ENCODE data around the gene TLR4.

Gene TLR4

DNA sequence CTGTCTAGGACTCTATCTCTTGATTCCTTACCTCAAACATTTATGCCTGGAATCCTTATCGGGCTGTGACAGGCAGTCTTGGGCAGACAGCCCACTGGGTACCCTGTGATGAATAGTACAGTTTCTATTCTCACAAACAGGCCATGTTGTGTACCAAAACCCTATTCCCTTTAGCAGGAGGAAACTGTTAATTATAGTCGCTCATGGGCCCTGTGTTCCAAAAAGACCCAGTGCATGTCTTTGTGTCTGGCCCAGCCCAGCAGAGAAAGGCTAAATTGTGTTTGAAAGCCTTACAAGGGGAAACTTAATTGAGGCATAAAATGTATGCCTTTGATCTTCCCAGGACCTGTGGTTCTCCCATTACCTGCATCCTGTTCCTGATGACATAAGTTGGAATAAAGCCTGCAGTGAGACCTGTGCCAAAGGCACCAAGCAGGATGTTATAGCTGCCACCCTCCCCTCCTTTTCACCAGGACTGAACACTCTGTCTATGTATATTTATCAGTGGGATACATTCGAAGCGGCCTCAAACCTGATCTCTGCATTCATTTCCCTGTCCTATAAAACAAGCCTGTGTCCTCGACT is 43.3 kb downstream of the TLR4 start:
- H4K5ac ChIP-seq (ENCODE audit: low read length): no peak overlapping the region
- no peak overlapping the region for H2AK5ac ChIP-seq (ENCODE audit: low read length)
- no peak overlapping the region for H2BK5ac ChIP-seq (ENCODE audit: low read length)
- H3K4me3 ChIP-seq (ENCODE audit: low read length): no peak overlapping the region
- H2BK15ac ChIP-seq (replicated peaks; ENCODE audit: low read depth): no peak overlapping the region
- DNase-seq: no peak
- no peak overlapping the region for H3K56ac ChIP-seq (ENCODE audit: low read length)
- WGBS (ENCODE audit: extremely low coverage, insufficient coverage, low lambda C conversion rate): no CpG with 5 or more reads among the region's 5 CpGs
- no peak overlapping the region for H3K18ac ChIP-seq (ENCODE audit: low read length)
- H3K4me2 ChIP-seq (ENCODE audit: low read length): no peak overlapping the region
- no peaks in the 10 kb centered on the region for H3K4me1 ChIP-seq (ENCODE audit: control insufficient read depth, low read depth, low read length)
- H3K27me3 ChIP-seq (ENCODE audit: insufficient read depth, low read length, poor library complexity): no peaks in the 10 kb centered on the region
- no peak overlapping the region for H2BK120ac ChIP-seq (ENCODE audit: low read depth, low read length)
- no peaks in the 10 kb centered on the region for H3K79me1 ChIP-seq (ENCODE audit: low read length)
- H4K8ac ChIP-seq (ENCODE audit: low read depth, low read length): no peak overlapping the region
- no peaks in the 10 kb centered on the region for H3K79me2 ChIP-seq (ENCODE audit: control insufficient read depth, insufficient read depth, low read length)
- no peaks in the 10 kb centered on the region for H3K36me3 ChIP-seq (ENCODE audit: control insufficient read depth, insufficient read depth, low read length)
- no peak overlapping the region for H3K9ac ChIP-seq (ENCODE audit: low read length)
- no peak overlapping the region for H3K23ac ChIP-seq (ENCODE audit: low read length)
- H3K4ac ChIP-seq (ENCODE audit: low read depth, low read length): no peak overlapping the region
- H3K27ac ChIP-seq (ENCODE audit: low read depth, low read length): no peak overlapping the region

DNA sequence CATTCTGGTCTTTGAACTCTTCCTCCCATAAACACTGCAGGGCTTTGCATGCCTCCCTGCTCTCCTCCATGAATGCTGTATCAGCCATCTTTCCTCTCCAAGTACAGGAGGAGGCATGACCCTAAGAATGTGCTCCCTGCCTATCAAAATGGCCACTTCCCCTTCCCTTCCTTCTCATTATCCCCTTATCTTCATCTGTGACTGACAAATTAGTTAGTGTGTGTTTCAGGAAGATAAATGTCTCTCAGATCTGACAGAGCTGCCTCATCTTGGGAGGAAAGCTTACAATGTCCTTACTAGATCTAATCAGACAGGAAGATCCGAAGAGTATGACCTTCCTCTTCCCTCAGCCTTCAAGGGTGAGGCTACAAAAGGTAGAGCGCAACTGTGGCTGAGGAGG is 46.2 kb downstream of the TLR4 start:
- H3K4ac ChIP-seq (ENCODE audit: low read depth, low read length): no peak overlapping the region
- no peak overlapping the region for H4K5ac ChIP-seq (ENCODE audit: low read length)
- H2BK120ac ChIP-seq (ENCODE audit: low read depth, low read length): no peak overlapping the region
- H2AK5ac ChIP-seq (ENCODE audit: low read length): no peak overlapping the region
- no peak overlapping the region for H3K9ac ChIP-seq (ENCODE audit: low read length)
- H3K79me1 ChIP-seq (ENCODE audit: low read length): no peaks in the 10 kb centered on the region
- H2BK5ac ChIP-seq (ENCODE audit: low read length): no peak overlapping the region
- no peak overlapping the region for H3K27ac ChIP-seq (ENCODE audit: low read depth, low read length)
- no peak overlapping the region for H3K23ac ChIP-seq (ENCODE audit: low read length)
- WGBS (ENCODE audit: extremely low coverage, insufficient coverage, low lambda C conversion rate): no CpG with 5 or more reads among the region's 2 CpGs
- H3K79me2 ChIP-seq (ENCODE audit: control insufficient read depth, insufficient read depth, low read length): no peaks in the 10 kb centered on the region
- no peaks in the 10 kb centered on the region for H3K4me1 ChIP-seq (ENCODE audit: control insufficient read depth, low read depth, low read length)
- peak; percentile 80 for DNase-seq
- no peaks in the 10 kb centered on the region for H3K27me3 ChIP-seq (ENCODE audit: insufficient read depth, low read length, poor library complexity)
- H4K8ac ChIP-seq (ENCODE audit: low read depth, low read length): no peak overlapping the region
- no peak overlapping the region for H3K56ac ChIP-seq (ENCODE audit: low read length)
- H2BK15ac ChIP-seq (replicated peaks; ENCODE audit: low read depth): no peak overlapping the region
- H3K36me3 ChIP-seq (ENCODE audit: control insufficient read depth, insufficient read depth, low read length): no peaks in the 10 kb centered on the region
- no peak overlapping the region for H3K18ac ChIP-seq (ENCODE audit: low read length)
- no peak overlapping the region for H3K4me3 ChIP-seq (ENCODE audit: low read length)
- no peak overlapping the region for H3K4me2 ChIP-seq (ENCODE audit: low read length)

DNA sequence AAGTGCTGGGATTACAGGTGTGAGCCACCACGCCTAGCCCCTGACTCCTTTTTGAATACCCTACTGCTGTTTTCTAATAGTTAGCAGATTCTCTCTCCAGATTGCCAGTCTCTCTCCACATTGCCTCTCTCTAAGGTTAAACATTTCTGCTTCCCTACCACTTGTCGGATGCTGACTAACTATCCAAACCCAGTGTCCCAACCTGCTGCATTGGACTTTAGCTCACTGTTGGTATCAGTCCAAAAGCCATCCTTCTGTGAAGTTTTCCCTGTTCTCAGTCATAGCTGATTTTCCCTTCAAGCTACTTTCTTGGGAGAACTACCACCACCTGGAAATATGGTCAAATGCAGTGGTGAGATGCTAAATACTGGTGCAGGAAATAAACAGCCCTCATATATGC is 48.7 kb downstream of the TLR4 start:
- Histone ChIP-seq H3K23ac (ENCODE audit: low read length) (no peak overlapping the region), H2BK15ac (replicated peaks; ENCODE audit: low read depth) (no peak overlapping the region), H3K36me3 (ENCODE audit: control insufficient read depth, insufficient read depth, low read length) (no peaks in the 10 kb centered on the region), H4K8ac (ENCODE audit: low read depth, low read length) (no peak overlapping the region), H3K4me2 (ENCODE audit: low read length) (no peak overlapping the region), H3K18ac (ENCODE audit: low read length) (no peak overlapping the region), H3K4ac (ENCODE audit: low read depth, low read length) (no peak overlapping the region), H2BK5ac (ENCODE audit: low read length) (no peak overlapping the region), H3K9ac (ENCODE audit: low read length) (no peak overlapping the region), H3K27me3 (ENCODE audit: insufficient read depth, low read length, poor library complexity) (no peaks in the 10 kb centered on the region), H2BK120ac (ENCODE audit: low read depth, low read length) (no peak overlapping the region), H4K5ac (ENCODE audit: low read length) (no peak overlapping the region), H3K79me2 (ENCODE audit: control insufficient read depth, insufficient read depth, low read length) (no peaks in the 10 kb centered on the region), H3K27ac (ENCODE audit: low read depth, low read length) (no peak overlapping the region), H3K4me1 (ENCODE audit: control insufficient read depth, low read depth, low read length) (no peaks in the 10 kb centered on the region), H2AK5ac (ENCODE audit: low read length) (no peak overlapping the region), H3K79me1 (ENCODE audit: low read length) (no peaks in the 10 kb centered on the region), H3K4me3 (ENCODE audit: low read length) (no peak overlapping the region), H3K56ac (ENCODE audit: low read length) (no peak overlapping the region)
- no peak for DNase-seq
- WGBS (ENCODE audit: extremely low coverage, insufficient coverage, low lambda C conversion rate): no CpG with 5 or more reads among the region's 2 CpGs

DNA sequence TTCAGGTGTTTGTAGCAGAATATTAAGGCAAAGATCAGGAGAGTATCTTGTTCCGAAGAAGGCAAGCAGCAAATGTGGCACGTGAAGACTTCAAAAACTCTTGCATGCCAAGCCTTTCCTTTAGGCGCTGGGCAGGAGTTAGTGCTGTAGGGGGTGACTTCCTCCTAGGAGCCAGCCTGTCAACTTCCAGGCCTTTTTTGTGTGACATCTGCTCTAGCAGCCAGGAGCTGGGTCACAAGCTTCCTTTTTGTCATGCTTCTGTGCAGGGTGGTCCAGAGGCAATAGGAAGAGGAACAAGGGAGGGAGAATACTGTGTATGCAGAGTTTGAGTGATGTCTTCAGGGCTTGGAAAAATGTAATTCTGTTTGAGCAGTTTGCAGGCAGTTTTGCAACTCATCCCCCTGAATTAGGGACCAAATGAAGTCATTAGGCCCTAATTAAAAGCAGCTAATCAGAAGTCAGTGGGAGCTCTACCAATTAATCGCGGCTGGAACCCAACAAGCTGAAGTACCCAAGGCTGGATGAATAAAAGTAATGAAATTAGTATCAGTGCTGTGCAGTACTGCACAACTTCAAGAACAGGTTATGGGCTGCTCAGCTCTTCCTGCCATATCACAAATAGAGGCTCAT is 53.5 kb downstream of the TLR4 start:
- H3K4me1 ChIP-seq (ENCODE audit: control insufficient read depth, low read depth, low read length): no peaks in the 10 kb centered on the region
- H3K4me3 ChIP-seq (ENCODE audit: low read length): no peak overlapping the region
- H3K79me2 ChIP-seq (ENCODE audit: control insufficient read depth, insufficient read depth, low read length): no peaks in the 10 kb centered on the region
- no peak overlapping the region for H2BK5ac ChIP-seq (ENCODE audit: low read length)
- no peak overlapping the region for H3K9ac ChIP-seq (ENCODE audit: low read length)
- H3K36me3 ChIP-seq (ENCODE audit: control insufficient read depth, insufficient read depth, low read length): no peaks in the 10 kb centered on the region
- no peaks in the 10 kb centered on the region for H3K27me3 ChIP-seq (ENCODE audit: insufficient read depth, low read length, poor library complexity)
- no peak overlapping the region for H3K56ac ChIP-seq (ENCODE audit: low read length)
- H2BK120ac ChIP-seq (ENCODE audit: low read depth, low read length): no peak overlapping the region
- H3K23ac ChIP-seq (ENCODE audit: low read length): no peak overlapping the region
- no peak overlapping the region for H2AK5ac ChIP-seq (ENCODE audit: low read length)
- WGBS (ENCODE audit: extremely low coverage, insufficient coverage, low lambda C conversion rate): no CpG with 5 or more reads among the region's 5 CpGs
- H4K8ac ChIP-seq (ENCODE audit: low read depth, low read length): no peak overlapping the region
- no peaks in the 10 kb centered on the region for H3K79me1 ChIP-seq (ENCODE audit: low read length)
- H3K27ac ChIP-seq (ENCODE audit: low read depth, low read length): no peak overlapping the region
- no peak overlapping the region for H2BK15ac ChIP-seq (replicated peaks; ENCODE audit: low read depth)
- no peak for DNase-seq
- no peak overlapping the region for H3K4ac ChIP-seq (ENCODE audit: low read depth, low read length)
- H3K18ac ChIP-seq (ENCODE audit: low read length): no peak overlapping the region
- no peak overlapping the region for H3K4me2 ChIP-seq (ENCODE audit: low read length)
- no peak overlapping the region for H4K5ac ChIP-seq (ENCODE audit: low read length)

DNA sequence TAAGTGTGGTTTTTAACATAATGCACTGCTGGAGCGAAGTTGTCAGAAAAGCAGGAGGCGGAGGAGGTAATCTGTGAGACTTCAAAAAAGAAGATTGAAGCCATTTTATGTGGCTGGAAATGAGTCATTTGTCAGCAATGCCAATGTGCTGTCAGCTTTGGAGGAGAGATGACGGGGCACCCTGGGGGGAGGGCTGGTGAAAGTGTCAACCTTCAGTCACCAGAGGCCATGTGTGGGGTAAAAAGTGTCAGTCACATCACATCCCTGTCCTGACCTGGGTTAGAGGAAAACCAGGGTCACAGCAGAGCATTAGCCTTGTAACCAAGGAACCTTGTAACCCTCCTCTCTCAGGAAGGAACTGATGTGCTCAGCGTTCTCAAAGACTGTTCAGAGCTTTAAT is 59.1 kb downstream of the TLR4 start:
- Histone ChIP-seq H3K4ac (ENCODE audit: low read depth, low read length) (no peak overlapping the region), H4K8ac (ENCODE audit: low read depth, low read length) (no peak overlapping the region), H3K27me3 (ENCODE audit: insufficient read depth, low read length, poor library complexity) (no peaks in the 10 kb centered on the region), H2BK5ac (ENCODE audit: low read length) (no peak overlapping the region), H3K79me2 (ENCODE audit: control insufficient read depth, insufficient read depth, low read length) (no peaks in the 10 kb centered on the region), H2BK15ac (replicated peaks; ENCODE audit: low read depth) (no peak overlapping the region), H3K9ac (ENCODE audit: low read length) (no peak overlapping the region), H3K4me3 (ENCODE audit: low read length) (no peak overlapping the region), H3K79me1 (ENCODE audit: low read length) (no peaks in the 10 kb centered on the region), H2BK120ac (ENCODE audit: low read depth, low read length) (no peak overlapping the region), H3K23ac (ENCODE audit: low read length) (no peak overlapping the region), H3K4me2 (ENCODE audit: low read length) (no peak overlapping the region), H3K18ac (ENCODE audit: low read length) (no peak overlapping the region), H3K36me3 (ENCODE audit: control insufficient read depth, insufficient read depth, low read length) (no peaks in the 10 kb centered on the region), H3K56ac (ENCODE audit: low read length) (no peak overlapping the region), H3K4me1 (ENCODE audit: control insufficient read depth, low read depth, low read length) (peaks cover 5% of the 10 kb centered on the region), H4K5ac (ENCODE audit: low read length) (no peak overlapping the region), H2AK5ac (ENCODE audit: low read length) (no peak overlapping the region), H3K27ac (ENCODE audit: low read depth, low read length) (no peak overlapping the region)
- WGBS (ENCODE audit: extremely low coverage, insufficient coverage, low lambda C conversion rate): no CpG with 5 or more reads among the region's 4 CpGs
- DNase-seq: peak; percentile 79

Measured in mesendoderm (in vitro differentiated cells).